GM19099 (cell line): ENCODE measurements around the gene RAPGEF3.

ENCODE experiments used
- POLR2A ChIP-seq: IDR thresholded peaks from 3 replicates; pipeline ENCODE4 v1.6.1; 2011; ENCODE audit warnings: low read depth; ENCODE audit not compliant: insufficient read length; ENCODE audit errors: extremely low read depth

The RAPGEF3 gene

GRCh38 chr12:47704719-47705118 lies 54.0 kb downstream of the RAPGEF3 start:
- no peak for TF ChIP-seq POLR2A

DNA sequence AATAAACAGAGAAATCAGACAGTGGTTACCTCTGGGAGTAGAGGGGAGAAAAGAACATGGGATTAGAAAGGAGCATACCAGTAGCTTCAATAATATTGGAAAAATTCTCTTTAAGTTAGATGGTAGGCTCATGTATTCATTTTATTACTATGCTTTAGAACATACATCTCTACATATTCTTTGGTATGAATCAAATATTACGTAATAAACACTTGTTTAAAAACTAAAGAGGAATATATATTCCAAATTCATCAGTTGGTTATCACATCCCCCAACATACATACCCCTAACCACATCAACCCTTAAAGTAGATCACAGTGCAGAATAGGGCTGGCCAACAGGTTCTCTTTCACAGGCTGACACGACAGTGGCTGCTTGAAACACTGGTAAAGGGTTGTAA lies 58.4 kb downstream of the RAPGEF3 start:
- TF ChIP-seq POLR2A = no peak

DNA sequence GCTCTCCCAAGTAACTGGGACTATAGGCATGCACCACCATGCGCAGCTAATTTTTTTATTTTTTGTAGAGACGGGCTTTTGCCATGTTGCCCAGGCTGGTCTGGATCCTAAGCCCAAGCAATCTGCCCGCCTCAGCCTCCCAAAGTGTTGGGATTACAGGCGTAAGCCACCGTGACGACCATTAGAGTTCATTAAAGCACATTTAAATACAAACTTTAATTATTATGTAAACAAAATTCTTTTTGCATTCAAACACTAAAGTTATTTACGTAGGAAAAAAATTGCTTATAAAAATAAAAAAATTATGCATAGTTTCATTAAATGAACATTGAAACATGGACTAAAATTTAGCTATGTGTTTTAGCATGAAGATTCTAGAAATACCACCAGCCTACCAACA lies 60.0 kb downstream of the RAPGEF3 start:
- TF ChIP-seq POLR2A = no peak

GRCh38 chr12:47698055-47698454 lies 60.6 kb downstream of the RAPGEF3 start:
- no peak for TF ChIP-seq POLR2A

- TF ChIP-seq POLR2A = no peak
These were observed 69.5 kb downstream of the RAPGEF3 start for GRCh38 chr12:47689215-47689614.

DNA sequence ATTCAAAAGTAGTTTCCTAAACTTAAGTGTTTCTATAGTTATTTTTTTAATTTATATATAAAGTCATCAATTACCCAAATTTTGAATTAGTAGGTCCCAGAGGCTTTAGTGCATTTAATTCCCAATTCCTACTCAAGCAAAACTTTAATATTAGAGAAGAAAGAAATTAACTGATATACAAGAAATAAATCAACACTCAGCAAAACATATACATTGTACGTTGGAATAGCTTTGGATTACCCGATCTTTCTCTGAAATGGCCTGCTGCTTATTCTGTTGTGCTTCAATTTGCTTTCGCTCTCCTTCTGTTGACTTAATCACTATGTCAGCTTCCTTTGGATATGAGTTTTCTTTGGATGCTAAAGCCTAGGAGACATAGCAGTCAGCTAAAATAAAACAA lies 71.0 kb downstream of the RAPGEF3 start:
- TF ChIP-seq POLR2A = no peak

DNA sequence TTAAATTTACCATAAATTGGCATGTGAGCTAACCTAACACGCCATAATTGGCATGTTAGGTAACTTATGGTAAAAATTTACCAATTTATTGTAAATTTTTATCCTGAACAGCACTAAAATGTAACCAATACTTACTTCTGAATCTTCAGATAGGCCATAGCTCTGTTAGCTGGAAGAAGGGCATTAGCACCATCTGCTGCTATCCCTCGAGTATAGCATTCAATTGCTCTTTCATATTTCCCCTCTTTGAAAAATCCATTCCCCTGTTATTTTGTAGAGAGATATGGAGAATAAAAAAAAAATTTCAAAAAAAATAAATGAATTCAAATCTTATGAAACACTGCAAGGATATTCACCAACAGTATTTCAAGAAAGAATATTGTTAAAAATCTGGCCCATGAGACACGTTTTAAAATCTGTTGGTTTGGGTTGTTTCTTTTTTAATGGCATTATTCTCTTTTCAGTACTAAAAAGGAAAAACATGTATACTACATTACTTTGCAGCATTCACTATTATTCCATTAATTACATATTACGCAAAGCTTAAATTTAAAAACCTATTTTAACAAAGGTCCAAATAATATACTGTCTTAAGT lies 71.9 kb downstream of the RAPGEF3 start:
- TF ChIP-seq POLR2A = no peak
